ENCODE data around the gene KSR1.

Gene KSR1

GRCh38 chr17:27475070-27475673 lies 18.9 kb downstream of the KSR1 start:
- no peak for DNase-seq

- no peak for DNase-seq
Measured at GRCh38 chr17:27475981-27476895, 20.0 kb downstream of the KSR1 start.

GRCh38 chr17:27477050-27477888 lies 21.0 kb downstream of the KSR1 start:
- no peak for DNase-seq

- DNase-seq, result no peak
Measured at GRCh38 chr17:27477971-27478684, 21.9 kb downstream of the KSR1 start.

- DNase-seq, result no peak
Measured at GRCh38 chr17:27478901-27479538, 22.8 kb downstream of the KSR1 start.

- DNase-seq, result no peak
Measured at GRCh38 chr17:27479838-27480237, 23.6 kb downstream of the KSR1 start.

GRCh38 chr17:27480699-27481098 lies 24.5 kb downstream of the KSR1 start:
- no peak for DNase-seq

- DNase-seq, result no peak
Measured at GRCh38 chr17:27481327-27481726, 25.1 kb downstream of the KSR1 start.

- DNase-seq, result no peak
Measured at GRCh38 chr17:27485125-27485524, 28.9 kb downstream of the KSR1 start.

- DNase-seq, result no peak
Measured at GRCh38 chr17:27485716-27486495, 29.7 kb downstream of the KSR1 start.

- no peak for DNase-seq
Measured at GRCh38 chr17:27486741-27487140, 30.5 kb downstream of the KSR1 start.

GRCh38 chr17:27488231-27488630 lies 32.0 kb downstream of the KSR1 start:
- DNase-seq, result no peak

GRCh38 chr17:27489045-27489715 lies 32.9 kb downstream of the KSR1 start:
- no peak for DNase-seq

- DNase-seq, result no peak
Measured at GRCh38 chr17:27490391-27490790, 34.1 kb downstream of the KSR1 start.

- DNase-seq, result no peak
Measured at GRCh38 chr17:27491713-27492190, 35.5 kb downstream of the KSR1 start.

GRCh38 chr17:27492470-27492869 lies 36.2 kb downstream of the KSR1 start:
- no peak for DNase-seq

- no peak for DNase-seq
Measured at GRCh38 chr17:27493088-27493487, 36.8 kb downstream of the KSR1 start.

GRCh38 chr17:27494192-27495091 lies 38.2 kb downstream of the KSR1 start:
- no peak for DNase-seq

GRCh38 chr17:27495460-27495859 lies 39.2 kb downstream of the KSR1 start:
- no peak for DNase-seq

GRCh38 chr17:27496005-27496404 lies 39.8 kb downstream of the KSR1 start:
- DNase-seq, result no peak
